GM21423 (cell line): ENCODE results near the gene TUBA3E.
A peak's percentile ranks its signal among the peaks of the same experiment; 100 is the strongest.
"Not testable (repeated sequence)": the region's sequence is repeated elsewhere in the genome, so short reads cannot be mapped to it uniquely, and the experiment has no call there.

Experiments
- ATAC-seq: cut with Tn5 transposase; IDR thresholded peaks from one replicate; pipeline ENCODE4 v1.9.1; 2021; ENCODE audit warnings: mild to moderate bottlenecking, moderate library complexity; ENCODE audit not compliant: unreplicated experiment

The TUBA3E gene

DNA sequence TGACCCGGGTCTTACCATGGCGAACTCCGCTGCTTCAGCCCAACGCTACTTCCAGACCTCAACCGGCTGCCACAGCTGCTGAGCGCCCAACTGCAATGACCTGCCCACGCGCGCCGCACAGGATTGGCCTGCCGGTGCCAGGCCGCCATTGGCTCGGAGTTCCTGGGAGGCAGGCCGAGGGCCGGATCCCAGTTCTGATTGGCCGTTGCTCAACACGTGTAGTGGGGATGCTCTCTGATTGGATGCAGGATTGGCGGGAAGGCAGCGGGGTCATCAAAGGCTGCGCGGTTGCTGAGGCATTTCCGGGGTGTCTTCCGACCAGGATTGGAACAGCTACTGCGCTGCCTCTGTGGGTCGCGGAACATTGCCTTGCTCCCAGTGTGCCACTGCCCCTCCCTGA, at the start of gene TUBA3E:
TSS of gene TUBA3E (minus strand) at position 97 of the 400 bp plus-strand sequence. CDS start at position 18, 79 bp downstream.
- no peak for ATAC-seq

DNA sequence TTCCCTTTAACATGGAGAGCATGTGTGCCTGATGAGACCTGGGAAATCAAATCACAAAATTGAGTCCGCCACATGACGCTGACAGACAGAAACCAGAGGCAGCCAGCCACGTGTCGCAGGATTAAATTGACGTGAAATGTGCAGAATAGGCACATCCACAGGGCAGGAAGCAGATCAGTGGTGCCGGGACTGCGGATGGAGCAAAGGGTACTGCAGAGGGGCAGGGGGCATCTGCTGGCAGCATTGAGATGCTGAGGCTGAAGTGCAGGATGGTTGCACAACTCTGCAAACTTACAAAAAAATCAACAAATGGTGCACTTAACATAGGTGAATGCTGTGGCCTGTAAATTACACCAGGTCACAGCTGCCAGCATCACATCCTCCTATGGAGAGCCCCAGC, 48.2 kb upstream of the TUBA3E start:
- ATAC-seq: no peak

DNA sequence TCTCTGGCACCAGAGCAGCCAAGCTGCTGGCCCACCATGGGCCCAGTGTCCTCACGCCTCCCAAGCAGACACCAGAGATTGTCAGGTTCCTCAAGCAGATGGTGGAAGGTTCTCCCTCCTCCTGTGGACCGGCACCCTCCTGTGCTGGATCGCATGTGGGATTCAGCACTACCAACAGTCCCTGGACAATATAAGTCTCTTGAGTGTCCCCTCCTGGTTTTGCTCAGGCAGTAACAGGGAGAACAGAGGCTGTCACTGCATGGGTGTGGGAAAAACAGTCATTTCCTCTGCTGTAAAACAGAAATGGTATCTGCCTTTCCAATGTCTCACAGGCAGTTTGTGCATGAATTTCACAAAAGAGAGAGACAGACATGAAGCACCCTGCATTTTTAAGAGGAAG, 47.7 kb upstream of the TUBA3E start:
- ATAC-seq: no peak

DNA sequence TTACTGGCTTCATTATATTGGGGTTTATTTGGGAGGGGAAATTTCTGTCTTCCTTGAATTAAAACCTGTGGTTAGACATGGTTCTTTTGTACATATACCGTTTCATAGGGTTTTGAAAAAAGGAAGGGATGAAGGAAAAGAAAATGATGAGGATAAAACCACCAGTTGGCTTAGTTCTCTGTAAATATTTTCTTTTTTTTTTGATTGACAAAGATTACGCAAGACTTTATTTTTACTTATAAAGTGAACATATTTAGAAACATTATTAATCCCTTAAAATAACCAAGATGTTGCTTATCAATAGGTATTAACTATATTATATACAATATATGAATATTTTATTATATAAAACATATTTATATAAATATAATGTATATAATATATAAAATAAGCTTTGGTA, 45.1 kb upstream of the TUBA3E start:
- no peak for ATAC-seq

DNA sequence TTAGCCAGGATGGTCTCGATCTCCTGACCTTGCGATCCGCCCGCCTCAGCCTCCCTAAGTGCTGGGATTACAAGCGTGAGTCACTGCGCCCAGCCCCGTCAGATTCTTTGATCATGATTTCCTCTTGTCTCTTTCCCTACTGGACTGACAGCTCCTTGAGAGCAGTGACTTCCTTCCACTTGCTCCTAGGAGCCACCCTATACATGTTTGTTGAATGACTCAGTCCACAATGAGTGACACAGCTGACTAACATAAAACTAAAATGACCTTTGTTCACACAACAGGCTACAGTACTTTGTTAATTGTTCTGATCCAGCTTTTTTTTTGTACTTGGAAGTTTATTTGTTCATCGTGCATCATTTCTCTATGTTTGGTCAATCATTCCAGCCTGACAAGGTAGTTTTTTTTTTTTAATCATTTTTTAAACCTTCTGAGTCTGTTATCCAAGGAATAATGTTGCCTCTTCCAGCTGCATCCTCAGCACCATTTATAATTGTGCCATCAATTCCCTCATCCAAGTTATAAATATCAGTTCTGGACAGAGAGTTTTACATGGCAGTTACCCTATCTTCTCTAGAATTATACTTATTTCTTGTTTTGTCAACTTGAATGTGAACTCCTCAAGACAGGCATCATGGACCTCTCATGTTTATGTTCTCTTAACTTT, 42.9 kb upstream of the TUBA3E start:
- ATAC-seq: no peak

DNA sequence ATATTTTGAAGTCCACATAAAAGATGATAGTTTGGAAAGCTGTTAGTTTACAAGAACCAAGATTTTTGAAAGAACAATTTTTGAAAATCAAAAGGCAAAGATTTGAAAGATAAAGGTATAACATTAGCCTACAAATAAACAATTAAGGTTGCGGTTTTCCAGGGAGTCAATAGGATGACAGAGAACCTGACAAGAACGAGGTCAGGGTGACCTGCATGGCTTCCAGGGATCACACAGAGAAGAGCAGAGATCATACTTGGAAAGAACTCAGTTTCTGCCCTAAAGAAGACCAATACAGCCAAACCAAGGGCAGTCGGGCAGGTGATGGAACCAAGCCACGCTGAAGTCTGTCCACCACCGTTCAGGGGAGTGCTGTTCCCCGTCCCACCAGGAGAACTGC, 41.3 kb upstream of the TUBA3E start:
- ATAC-seq: not testable (repeated sequence)

DNA sequence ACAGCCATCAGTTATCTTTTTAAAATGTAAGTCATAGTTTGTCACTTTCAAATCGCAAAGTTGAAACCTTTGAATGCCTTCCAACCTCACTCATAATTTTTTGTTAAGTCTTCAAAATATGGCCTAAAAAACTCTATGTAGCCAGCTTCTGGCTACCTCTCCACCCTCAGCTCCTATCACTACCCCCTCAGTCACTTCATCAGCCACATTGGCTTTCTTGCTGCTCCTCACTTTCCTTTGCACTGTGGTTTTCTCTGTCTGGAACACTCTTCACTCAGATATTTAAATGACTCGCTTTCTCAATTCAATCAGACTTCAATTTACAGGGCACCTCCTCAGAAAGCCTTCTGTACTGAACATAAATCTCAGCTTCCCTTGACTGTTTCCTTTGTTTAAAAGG, 34.8 kb upstream of the TUBA3E start:
- not testable (repeated sequence) for ATAC-seq

DNA sequence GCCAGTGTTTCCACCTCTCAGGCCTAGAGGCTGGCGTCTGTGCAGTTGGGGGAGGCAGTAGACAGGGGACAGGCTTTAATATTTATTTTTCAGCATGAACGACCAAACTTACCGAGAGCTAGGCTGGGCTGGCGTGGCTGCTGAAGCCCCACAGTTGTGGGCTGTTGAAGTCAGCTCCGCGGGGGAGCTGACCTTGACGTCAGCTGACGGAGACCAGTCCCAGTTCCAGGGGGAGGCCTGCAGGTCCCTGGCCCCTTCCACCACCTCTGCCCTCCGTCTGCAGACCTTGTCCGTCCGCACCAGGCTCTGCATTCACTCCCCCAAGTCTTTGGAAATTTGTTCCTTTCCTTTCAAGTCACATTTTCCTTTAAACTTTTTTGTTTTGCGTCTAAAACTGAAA, 33.4 kb upstream of the TUBA3E start:
- ATAC-seq: no peak

DNA sequence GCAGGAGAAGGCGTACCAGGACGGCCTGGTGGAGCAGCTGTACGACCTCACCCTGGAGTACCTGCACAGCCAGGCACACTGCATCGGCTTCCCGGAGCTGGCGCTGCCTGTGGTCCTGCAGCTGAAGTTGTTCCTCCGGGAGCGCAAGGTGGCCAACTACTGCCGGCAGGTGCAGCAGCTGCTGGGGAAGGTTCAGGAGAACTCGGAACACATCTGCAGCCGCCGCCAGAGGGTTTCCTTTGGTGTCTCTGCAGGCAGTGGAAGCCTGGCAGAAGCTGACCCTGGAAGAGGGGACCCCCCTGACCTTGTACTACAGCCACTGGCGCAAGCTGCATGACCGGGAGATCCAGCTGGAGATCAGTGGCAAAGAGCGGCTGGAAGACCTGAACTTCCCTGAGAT, 32.7 kb upstream of the TUBA3E start:
- not testable (repeated sequence) for ATAC-seq

DNA sequence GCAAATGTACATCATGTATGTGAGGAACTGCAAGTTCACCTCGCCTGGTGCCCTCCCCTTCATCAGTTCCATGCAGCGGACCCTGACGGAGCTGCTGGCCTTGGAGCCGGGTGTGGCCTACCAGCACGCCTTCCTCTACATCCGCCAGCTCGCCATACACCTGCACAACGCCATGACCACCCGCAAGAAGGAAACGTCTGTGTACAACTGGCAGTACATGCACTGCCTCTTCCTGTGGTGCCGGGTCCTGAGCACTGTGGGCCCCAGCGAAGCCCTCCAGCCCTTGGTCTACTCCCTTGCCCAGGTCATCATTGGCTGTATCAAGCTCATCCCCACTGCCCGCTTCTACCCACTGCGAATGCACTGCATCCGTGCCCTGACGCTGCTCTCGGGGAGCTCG, 32.1 kb upstream of the TUBA3E start:
- ATAC-seq: not testable (repeated sequence)

DNA sequence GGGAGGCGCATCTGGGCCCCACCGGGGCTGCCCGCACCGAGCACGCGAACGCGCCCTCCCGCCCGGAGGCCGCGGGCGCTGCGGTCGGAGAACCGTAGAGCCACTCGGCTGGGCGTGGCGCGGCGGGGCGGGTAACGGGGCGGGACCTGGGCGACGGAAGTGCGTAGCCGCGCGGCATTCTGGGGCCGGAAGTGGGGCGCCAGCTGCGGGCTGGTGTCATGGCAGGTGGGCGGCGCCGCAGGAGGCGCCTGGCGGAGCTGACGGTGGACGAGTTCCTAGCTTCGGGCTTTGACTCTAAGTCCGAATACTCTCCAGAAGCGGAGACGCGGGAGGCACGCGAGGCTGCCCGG, 30.9 kb upstream of the TUBA3E start:
- ATAC-seq: not testable (repeated sequence)

DNA sequence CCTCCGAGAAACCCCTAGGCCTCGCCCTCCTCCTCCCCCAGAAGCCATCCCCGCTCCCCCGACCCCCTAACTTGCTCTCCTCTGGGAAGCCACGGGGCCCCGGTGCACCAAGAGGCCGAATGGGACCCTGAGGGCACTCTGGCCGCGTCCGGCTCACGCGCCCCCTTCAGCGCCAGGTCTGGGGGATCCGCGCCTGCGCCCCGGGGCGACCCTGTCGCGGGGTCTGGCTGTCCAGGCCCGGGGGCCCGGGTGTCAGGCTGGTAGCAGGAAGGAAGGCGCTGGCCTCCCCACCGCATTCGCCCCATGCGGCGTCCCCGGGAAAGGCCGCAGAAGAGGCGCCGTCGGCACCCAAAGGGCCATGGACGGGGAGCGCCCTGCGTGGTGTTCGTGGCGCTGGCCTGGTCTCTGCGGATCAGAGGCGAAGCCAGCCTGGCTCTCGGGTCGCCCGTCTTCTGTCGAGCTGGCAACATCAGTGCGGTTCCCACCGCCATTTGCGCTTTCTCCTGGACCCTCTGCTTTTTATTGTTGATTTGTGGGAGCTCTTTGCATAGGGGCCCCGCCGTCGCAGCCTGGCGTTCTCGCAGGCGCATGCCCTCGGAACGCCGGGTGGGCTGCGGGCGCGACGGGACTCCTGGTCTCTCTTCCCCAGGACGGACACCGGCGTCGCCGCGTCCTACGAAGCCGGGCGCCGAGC, 30.4 kb upstream of the TUBA3E start:
- ATAC-seq: not testable (repeated sequence)

DNA sequence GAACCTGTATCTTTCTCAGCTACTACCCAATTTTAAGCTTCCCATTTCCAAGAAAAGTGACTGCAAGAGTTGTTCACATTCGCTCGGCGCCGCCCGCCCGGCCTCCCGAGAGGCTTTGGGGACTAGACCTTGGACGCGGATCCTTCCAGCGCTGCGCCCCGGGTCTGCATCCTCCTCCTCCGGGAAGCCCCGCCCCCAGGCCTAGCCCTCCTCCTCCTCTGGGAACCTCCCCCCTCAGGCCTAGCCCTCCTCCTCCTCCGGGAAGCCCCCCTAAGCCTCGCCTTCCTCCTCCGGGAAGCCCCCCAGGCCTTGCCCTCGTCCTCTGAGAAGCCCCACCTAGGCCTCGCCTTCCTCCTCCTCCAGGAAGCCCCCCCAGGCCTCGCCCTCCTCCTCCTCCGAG, 29.8 kb upstream of the TUBA3E start:
- ATAC-seq: not testable (repeated sequence)

DNA sequence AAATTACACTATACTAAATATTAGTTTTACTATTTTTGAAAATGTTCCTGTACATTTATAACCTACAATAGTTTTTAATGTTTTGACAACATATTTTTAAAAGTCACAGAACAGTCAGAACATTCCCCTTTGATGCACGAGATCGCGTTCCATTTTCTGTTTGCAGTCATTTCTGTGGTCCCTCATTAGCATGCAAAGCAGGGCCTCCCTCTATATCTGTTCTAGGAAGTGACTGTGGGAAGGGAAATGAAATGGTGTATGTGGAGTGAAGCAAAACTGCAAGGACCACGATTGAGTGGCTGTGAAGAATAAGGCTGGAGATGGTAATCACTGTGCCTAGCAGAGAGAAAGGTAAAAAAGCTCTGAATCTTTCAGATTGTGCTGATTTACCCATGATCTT, 24.3 kb upstream of the TUBA3E start:
- peak; percentile 58 for ATAC-seq

DNA sequence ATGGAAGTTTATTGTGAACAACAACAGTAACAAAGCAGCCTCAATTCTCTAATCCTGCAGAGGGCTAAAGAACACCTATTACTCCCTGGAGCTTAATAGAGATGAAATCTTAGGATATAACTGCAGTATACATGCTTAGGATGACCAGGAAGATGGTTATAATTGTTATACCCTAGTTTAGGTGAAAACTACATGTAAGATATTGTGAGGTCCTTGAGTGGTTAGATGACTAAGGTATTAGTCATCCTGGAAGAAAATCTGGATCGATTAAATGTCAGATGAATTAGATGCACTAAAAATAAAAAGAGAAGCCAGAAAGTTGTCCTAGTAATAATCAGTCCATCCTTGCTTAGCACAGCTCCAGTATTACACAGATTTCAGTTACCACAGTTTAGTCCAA, 22.3 kb upstream of the TUBA3E start:
- ATAC-seq: not testable (repeated sequence)

DNA sequence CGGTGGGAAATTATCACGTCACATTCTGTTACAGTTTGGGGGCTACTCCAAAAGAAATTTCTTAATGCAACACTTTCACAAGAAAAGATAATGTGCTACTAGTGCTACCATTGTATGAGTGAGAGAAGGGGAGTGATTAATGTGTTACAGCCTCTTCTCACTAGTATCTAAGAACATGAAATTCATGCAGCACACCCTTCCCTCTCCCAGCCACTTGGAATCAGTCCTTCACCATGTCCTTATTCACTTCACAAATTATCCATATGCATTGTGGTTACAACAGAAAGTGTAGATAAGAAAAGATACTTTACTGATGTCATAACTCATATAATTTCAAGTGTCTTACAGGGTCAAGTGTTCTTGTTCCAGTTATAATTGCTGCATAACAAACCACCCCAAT, 20.9 kb upstream of the TUBA3E start:
- ATAC-seq: not testable (repeated sequence)

DNA sequence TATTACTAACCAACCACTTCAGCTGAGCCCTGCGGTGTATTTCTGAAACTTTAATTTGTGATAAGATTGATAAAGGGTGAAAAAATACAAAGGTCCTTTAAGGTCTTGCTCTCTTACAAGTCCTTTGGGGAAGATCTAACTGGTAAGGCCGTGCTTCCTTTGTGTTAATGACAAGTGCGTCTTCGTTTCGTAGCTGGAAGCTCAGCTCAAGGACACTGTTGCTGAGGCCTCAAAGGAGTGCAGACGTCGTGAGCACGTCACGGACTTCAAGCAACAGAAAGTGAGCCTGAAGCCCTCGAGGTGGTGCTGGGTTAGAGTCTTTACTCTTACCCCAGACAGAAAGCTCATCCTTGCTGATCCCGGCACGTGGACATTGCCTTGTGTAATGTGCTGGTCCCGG, 8.8 kb upstream of the TUBA3E start:
- not testable (repeated sequence) for ATAC-seq

DNA sequence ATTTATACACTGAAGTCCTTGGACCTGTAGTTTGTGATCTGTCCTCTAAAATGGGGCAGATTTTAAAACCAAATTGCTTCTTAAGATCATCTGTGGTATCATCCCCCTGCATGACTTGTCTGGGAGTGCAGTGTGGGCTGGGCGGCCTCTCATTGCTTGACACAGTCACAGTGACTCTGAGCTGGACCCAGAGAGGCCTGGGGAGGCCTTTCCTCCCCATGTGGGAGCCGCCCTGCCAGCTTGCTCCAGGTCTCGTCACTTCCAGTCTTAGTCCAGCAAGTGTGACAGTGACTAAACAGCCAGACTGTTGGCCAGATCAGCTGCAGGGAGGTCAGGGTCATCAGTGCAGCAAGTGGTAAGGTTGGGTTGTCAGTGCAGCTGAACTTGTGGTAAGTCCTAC, 4.9 kb upstream of the TUBA3E start:
- not testable (repeated sequence) for ATAC-seq

DNA sequence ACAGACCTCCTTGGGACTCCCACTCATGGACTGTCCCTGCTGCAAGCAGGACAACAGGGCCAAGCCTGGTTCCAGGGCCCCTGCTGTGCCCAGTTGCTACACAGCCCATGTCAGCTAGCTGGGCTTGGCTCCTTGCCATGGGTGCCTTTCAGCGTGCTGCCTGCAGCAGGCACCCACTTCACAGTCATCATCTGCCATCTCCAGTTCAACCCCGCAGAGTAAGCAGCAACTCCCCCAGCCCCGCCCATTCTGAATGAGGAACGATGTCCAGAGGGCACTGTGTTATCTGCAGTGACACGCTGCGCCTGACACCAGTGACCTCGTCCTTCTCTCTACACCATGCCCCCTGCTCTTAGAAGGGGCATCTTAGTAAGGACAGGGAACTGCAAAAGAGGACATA, 4.3 kb upstream of the TUBA3E start:
- not testable (repeated sequence) for ATAC-seq

DNA sequence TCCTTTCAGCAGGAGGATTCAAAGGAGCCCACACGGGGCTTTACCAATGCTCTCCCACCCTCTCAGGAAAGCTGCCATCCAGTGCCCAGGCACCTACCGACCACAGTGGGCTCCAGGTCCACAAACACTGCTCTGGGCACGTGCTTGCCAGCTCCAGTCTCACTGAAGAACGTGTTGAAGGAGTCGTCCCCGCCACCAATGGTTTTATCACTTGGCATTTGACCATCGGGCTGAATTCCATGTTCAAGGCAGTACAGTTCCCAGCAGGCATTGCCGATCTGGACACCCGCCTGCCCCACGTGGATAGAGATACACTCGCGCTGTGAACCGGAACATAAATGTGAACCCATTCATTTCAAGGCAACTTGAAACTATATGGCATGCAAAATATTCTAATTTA, 2.2 kb downstream of the TUBA3E start:
- not testable (repeated sequence) for ATAC-seq

DNA sequence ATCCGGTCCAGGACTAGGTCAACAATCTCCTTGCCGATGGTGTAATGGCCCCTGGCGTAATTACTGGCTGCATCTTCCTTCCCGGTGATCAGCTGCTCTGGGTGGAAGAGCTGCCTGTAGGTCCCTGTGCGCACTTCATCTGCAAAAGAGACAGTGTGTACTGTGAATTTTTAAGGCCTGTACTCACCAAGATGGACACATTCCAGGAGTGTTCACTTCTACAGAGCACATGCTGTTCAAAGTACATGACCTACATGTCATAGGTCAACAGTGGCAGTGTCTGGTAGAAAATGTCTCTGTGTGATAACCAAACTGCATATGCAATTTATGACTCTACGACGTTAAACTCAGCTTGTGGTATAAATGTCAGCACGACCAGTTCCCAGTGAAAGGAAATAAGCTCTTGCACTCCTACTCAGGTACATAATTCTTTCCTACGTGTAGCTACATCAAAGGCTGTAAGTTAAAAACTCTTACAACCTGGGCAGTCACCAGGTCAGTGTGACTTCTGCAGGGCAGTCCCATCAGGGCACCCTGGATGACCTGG, 3.1 kb downstream of the TUBA3E start:
- not testable (repeated sequence) for ATAC-seq

DNA sequence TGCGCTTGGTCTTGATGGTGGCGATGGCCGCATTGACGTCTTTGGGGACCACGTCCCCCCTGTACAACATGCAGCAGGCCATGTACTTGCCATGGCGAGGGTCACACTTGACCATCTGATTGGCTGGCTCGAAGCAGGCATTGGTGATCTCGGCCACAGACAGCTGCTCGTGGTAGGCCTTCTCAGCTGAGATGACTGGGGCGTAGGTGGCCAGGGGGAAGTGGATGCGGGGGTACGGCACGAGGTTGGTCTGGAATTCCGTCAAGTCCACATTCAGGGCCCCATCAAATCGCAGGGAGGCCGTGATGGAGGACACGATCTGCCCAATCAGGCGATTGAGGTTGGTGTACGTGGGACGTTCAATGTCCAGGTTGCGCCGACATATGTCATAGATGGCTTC, 4.4 kb downstream of the TUBA3E start:
- not testable (repeated sequence) for ATAC-seq
